Neuron (in vitro differentiated cells): ENCODE results near the gene LYPD5.
"Not testable (repeated sequence)": the region's sequence is repeated elsewhere in the genome, so short reads cannot be mapped to it uniquely, and the experiment has no call there.

ENCODE experiments used
- H2AFZ ChIP-seq: one replicate; pipeline ENCODE4 v1.6.1; 2013; ENCODE audit warnings: low read depth, mild to moderate bottlenecking, inconsistent platforms, low read length, moderate library complexity
- H3K27me3 ChIP-seq: one replicate; pipeline ENCODE4 v1.6.1; 2013; ENCODE audit warnings: low read length; ENCODE audit not compliant: insufficient read depth
- H3K36me3 ChIP-seq: one replicate; pipeline ENCODE4 v1.6.1; 2013; ENCODE audit warnings: low read length; ENCODE audit not compliant: insufficient read depth
- H3K4me1 ChIP-seq: one replicate; pipeline ENCODE4 v1.6.1; 2013; ENCODE audit warnings: low read length; ENCODE audit not compliant: insufficient read depth
- H3K4me3 ChIP-seq: 2 replicates; pipeline ENCODE4 v1.5.1; 2013; ENCODE audit warnings: mild to moderate bottlenecking, low read length, moderate library complexity
- H3K9me3 ChIP-seq: one replicate; pipeline ENCODE4 v1.6.1; 2013; ENCODE audit warnings: low read length

Gene LYPD5

GRCh38 chr19:43817454-43817853 is 15.2 kb upstream of the LYPD5 start:
- not testable (repeated sequence) for H3K9me3 ChIP-seq, H3K4me1 ChIP-seq, H2AFZ ChIP-seq, H3K27me3 ChIP-seq, H3K4me3 ChIP-seq, H3K36me3 ChIP-seq

DNA sequence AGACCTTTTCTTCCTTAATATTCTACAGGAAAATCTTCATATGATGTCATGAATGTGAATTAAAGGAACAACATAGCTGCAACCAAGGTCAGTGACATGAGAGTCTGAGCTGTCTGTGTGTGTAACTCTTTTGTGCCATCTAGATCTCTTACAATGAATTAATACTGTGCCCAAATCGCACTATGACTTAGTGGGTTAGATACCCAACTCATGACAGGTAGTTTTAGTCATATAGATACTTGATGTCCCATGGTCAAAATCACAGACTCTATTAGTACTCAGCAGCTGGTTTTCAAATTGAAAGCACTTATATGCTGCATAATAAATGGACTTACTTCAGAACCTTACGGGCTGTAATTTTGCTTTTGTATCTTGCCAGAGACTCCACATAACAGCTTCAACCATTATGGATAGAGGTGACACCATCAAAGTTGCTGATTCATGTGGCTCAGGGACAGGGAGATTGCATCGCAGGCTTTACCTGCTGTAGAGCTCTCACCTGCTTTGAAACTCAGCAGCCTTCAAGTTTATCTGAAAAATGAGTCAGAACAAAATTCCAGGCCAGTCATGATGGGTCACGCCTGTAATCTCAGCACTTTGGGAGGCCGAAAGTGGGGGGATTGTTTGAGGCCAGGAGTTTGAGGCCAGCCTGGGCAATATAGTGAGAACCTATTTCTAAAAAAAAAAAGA is 12.6 kb upstream of the LYPD5 start:
- peaks cover 2% of the 10 kb centered on the region for H3K9me3 ChIP-seq
- no peak overlapping the region for H3K4me3 ChIP-seq
- H3K36me3 ChIP-seq, result no peaks in the 10 kb centered on the region
- no peaks in the 10 kb centered on the region for H3K27me3 ChIP-seq
- no peak overlapping the region for H2AFZ ChIP-seq
- H3K4me1 ChIP-seq, result no peaks in the 10 kb centered on the region

- no peak overlapping the region for H3K4me3 ChIP-seq
- H3K4me1 ChIP-seq, result no peaks in the 10 kb centered on the region
- no peak overlapping the region for H2AFZ ChIP-seq
- H3K36me3 ChIP-seq, result no peaks in the 10 kb centered on the region
- no peaks in the 10 kb centered on the region for H3K27me3 ChIP-seq
- H3K9me3 ChIP-seq, result no peaks in the 10 kb centered on the region
Observed at GRCh38 chr19:43812688-43813087, 10.4 kb upstream of the LYPD5 start.

- Histone ChIP-seq H3K27me3 (no peaks in the 10 kb centered on the region), H3K9me3 (no peaks in the 10 kb centered on the region), H3K4me1 (no peaks in the 10 kb centered on the region), H3K36me3 (no peaks in the 10 kb centered on the region), H2AFZ (no peak overlapping the region), H3K4me3 (no peak overlapping the region)
Observed at GRCh38 chr19:43812259-43812658, 10.0 kb upstream of the LYPD5 start.

GRCh38 chr19:43811837-43812236 is 9.6 kb upstream of the LYPD5 start:
- Histone ChIP-seq H3K36me3 (no peaks in the 10 kb centered on the region), H3K27me3 (no peaks in the 10 kb centered on the region), H3K4me3 (no peak overlapping the region), H2AFZ (no peak overlapping the region), H3K9me3 (no peaks in the 10 kb centered on the region), H3K4me1 (no peaks in the 10 kb centered on the region)

GRCh38 chr19:43809762-43810696 is 7.8 kb upstream of the LYPD5 start:
- Histone ChIP-seq H3K9me3 (no peaks in the 10 kb centered on the region), H2AFZ (no peak overlapping the region), H3K4me3 (no peak overlapping the region), H3K27me3 (no peaks in the 10 kb centered on the region), H3K36me3 (no peaks in the 10 kb centered on the region), H3K4me1 (no peaks in the 10 kb centered on the region)

- Histone ChIP-seq H3K27me3 (no peaks in the 10 kb centered on the region), H3K36me3 (no peaks in the 10 kb centered on the region), H3K4me1 (no peaks in the 10 kb centered on the region), H2AFZ (no peak overlapping the region), H3K4me3 (no peak overlapping the region), H3K9me3 (peaks cover 1% of the 10 kb centered on the region)
Observed at GRCh38 chr19:43807651-43808050, 5.4 kb upstream of the LYPD5 start.

- Histone ChIP-seq H3K4me1 (no peaks in the 10 kb centered on the region), H2AFZ (no peak overlapping the region), H3K27me3 (no peaks in the 10 kb centered on the region), H3K4me3 (no peak overlapping the region), H3K36me3 (no peaks in the 10 kb centered on the region), H3K9me3 (peaks cover 1% of the 10 kb centered on the region)
Observed at GRCh38 chr19:43806848-43807247, 4.6 kb upstream of the LYPD5 start.

- H3K9me3 ChIP-seq, H3K4me1 ChIP-seq, H2AFZ ChIP-seq: not testable (repeated sequence)
Observed at GRCh38 chr19:43806401-43806800, 4.2 kb upstream of the LYPD5 start.

GRCh38 chr19:43804432-43804831 is 2.2 kb upstream of the LYPD5 start:
- no peaks in the 10 kb centered on the region for H3K36me3 ChIP-seq
- H2AFZ ChIP-seq, result no peak overlapping the region
- H3K4me1 ChIP-seq, result no peaks in the 10 kb centered on the region
- H3K4me3 ChIP-seq, result no peak overlapping the region
- peaks cover 1% of the 10 kb centered on the region for H3K9me3 ChIP-seq
- peaks cover 12% of the 10 kb centered on the region for H3K27me3 ChIP-seq

More at GRCh38 chr19:43806401-43806800, 4.2 kb upstream of the LYPD5 start:
- H3K27me3 ChIP-seq, H3K36me3 ChIP-seq, H3K4me3 ChIP-seq: not testable (repeated sequence)

- Histone ChIP-seq H3K9me3 (peaks cover 9% of the 10 kb centered on the region), H3K27me3 (peaks cover 44% of the 10 kb centered on the region), H3K4me3 (no peak overlapping the region), H3K4me1 (peaks cover 2% of the 10 kb centered on the region), H2AFZ (no peak overlapping the region), H3K36me3 (no peaks in the 10 kb centered on the region)
Observed at GRCh38 chr19:43799502-43800142, 2.6 kb downstream of the LYPD5 start.

DNA sequence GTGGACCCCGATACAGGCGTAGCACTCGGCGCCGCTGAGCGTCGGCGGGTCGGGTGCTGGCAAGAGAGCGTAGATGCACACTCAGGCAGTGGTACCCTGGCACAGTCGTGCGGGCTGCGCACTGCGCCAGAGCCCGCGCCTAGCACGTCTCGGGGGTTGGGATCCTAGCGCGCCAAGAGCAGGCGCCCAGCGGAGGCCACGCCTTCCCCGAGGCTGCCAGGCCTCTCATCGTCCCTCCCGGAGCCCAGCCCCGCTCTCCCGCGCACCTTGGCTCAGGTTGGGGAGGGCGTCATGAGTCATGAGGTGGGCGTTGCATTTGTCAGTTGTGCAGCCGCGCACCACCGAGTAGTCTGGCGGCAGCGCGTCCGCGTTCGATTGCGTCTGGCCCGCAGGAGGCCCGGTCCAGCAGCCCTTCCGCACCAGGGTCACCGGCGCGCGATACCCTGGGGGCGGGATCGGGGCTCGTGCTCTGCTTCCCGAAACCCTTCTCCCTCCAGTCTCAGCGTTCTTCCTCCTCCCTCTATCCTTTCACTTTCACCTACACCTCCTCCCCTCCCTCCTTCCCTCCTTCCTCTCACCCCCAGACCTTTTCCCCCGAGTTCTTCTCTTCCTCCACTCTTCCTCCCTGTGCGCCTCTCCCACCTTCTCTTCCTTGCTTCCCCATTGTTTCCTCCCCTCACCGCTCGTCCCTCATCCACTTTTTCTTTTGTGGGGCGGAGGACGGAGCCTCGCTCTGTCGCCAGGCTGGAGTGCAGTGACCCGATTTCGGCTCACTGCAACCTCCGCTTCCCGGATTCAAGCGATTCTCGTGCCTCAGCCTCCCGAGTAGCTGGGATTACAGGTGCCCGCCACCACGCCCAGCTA is 3.5 kb downstream of the LYPD5 start:
- Histone ChIP-seq H3K36me3 (no peaks in the 10 kb centered on the region), H3K4me1 (peaks cover 2% of the 10 kb centered on the region), H2AFZ (peak overlapping the region; percentile 51), H3K27me3 (peaks cover 44% of the 10 kb centered on the region), H3K4me3 (peak overlapping the region; percentile 4), H3K9me3 (peaks cover 8% of the 10 kb centered on the region)
